ENCODE measurements around the gene PHLDB1. TPM values are rescaled to one million over a fixed set of nuclear protein-coding genes. Genes with fewer than 3 reads are reported as not detected.

Gene PHLDB1
- polyA plus RNA-seq, 1 donor (not counting 4 experiments of a cell fraction or from before 2014, with no cell fraction given): 35.0 TPM

DNA sequence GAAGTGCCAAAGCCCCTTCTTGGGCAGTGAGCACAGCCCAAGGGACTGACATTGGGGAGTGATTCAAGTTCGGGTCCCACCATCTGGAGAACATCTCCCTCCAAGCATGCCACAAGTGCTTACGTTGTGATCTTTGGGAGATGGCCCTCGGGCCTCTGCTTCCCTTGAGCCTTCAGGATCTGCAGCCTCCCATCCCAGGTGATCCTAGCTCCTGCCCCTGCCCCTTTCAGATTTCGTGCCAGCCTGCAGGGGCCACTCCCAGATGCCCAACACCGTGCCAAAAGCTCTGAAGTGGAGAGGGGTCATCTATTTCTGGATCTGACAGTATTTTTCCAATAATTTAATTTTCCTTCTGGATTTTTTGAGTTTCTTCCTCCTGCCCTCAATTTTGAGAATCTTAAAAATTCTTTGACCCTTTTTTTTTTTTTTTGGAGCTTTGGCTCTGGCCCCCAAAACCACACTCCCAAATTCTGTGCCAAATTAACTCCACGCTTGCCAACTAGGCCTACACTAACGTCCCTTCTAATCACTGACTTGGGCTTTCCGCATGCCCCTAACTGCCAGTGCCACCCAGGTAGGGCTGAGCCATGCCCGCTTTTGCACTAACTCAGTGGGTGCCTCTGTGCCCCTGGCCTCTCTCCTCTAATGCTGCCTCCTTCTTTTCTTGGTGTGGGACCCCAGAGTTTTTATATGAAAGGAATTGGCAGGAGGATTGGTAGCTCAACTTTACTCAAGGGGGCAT lies 25.3 kb downstream of the PHLDB1 start:
- no peak overlapping the region for H3K27ac ChIP-seq (ENCODE audit: control insufficient read depth, insufficient read depth, low read length)
- H3K9me1 ChIP-seq (ENCODE audit: control insufficient read depth, extremely low read depth, insufficient read depth, low read length): peaks cover 3% of the 10 kb centered on the region
- FAIRE-seq (no peak), DNase-seq (ENCODE audit: low read depth, low spot score) (no peak)
- no peaks in the 10 kb centered on the region for H3K9me3 ChIP-seq (ENCODE audit: control insufficient read depth, low read depth, low read length)
- H3K4me1 ChIP-seq (ENCODE audit: control insufficient read depth, extremely low read depth, insufficient read depth, low read length): peaks cover 36% of the 10 kb centered on the region
- TF ChIP-seq EZH2 (IDR thresholded peaks at IDR 0.05; ENCODE audit: low read length): no peak
- TF ChIP-seq, protein P1, sequence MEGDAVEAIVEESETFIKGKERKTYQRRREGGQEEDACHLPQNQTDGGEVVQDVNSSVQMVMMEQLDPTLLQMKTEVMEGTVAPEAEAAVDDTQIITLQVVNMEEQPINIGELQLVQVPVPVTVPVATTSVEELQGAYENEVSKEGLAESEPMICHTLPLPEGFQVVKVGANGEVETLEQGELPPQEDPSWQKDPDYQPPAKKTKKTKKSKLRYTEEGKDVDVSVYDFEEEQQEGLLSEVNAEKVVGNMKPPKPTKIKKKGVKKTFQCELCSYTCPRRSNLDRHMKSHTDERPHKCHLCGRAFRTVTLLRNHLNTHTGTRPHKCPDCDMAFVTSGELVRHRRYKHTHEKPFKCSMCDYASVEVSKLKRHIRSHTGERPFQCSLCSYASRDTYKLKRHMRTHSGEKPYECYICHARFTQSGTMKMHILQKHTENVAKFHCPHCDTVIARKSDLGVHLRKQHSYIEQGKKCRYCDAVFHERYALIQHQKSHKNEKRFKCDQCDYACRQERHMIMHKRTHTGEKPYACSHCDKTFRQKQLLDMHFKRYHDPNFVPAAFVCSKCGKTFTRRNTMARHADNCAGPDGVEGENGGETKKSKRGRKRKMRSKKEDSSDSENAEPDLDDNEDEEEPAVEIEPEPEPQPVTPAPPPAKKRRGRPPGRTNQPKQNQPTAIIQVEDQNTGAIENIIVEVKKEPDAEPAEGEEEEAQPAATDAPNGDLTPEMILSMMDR (optimal IDR thresholded peaks at IDR 0.05 in 1 of 3, IDR thresholded peaks at IDR 0.05 in 1 of 3, conservative IDR thresholded peaks at IDR 0.05 in 1 of 3; ENCODE audit: extremely low read depth in 1 of 3, insufficient read depth in 2 of 3, low read length in 3 of 3): no peak
- H3K4me3 ChIP-seq (ENCODE audit: control insufficient read depth in 2 of 3, extremely low read depth in 1 of 3, insufficient read depth in 2 of 3, low read depth in 1 of 3, low read length in 3 of 3): no peak overlapping the region
- no peaks in the 10 kb centered on the region for H3K79me2 ChIP-seq (ENCODE audit: control insufficient read depth, insufficient read depth, low read length)
- no peak overlapping the region for H2AFZ ChIP-seq (ENCODE audit: control insufficient read depth, low read length)
- no peak overlapping the region for H3K9ac ChIP-seq (ENCODE audit: control insufficient read depth, extremely low read depth, insufficient read depth, low read length)
- H3K27me3 ChIP-seq (ENCODE audit: control insufficient read depth, extremely low read depth, insufficient read depth, low read length): no peaks in the 10 kb centered on the region
- no peak overlapping the region for H3K4me2 ChIP-seq (ENCODE audit: control insufficient read depth, extremely low read depth, insufficient read depth, low read depth, low read length)
- peaks cover 3% of the 10 kb centered on the region for H4K20me1 ChIP-seq (ENCODE audit: control insufficient read depth, extremely low read depth, insufficient read depth, low read length)
- dilution Hi-C loops (cut with MboI; ENCODE audit: extremely low pct_ligation_motif_present, low sequenced_read_pairs): no loop called here
- peaks cover 26 to 47% of the 10 kb centered on the region in 2 experiments for H3K36me3 ChIP-seq (ENCODE audit: control insufficient read depth in 2 of 2, extremely low read depth in 1 of 2, insufficient read depth in 2 of 2, low read length in 2 of 2)

DNA sequence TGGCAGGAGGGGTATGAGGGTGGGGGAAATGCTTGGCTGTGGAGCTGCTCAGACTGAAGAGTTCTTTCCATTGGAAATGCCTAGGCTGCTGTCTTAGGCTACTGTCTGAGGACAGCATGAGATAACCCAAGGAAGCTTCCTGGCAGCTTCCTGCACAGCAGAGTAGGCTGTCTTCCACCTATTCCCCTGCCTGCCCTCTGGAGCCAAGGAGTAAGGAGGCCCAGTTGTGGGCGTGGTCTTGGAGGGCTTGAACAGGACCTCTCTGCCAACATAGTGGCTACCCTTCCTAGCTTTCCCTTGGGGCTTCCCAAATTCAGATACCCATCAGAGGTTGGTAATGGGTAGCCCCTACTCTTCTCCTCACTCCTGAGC lies 25.9 kb downstream of the PHLDB1 start:
- no peak for DNase-seq (ENCODE audit: low read depth, low spot score)
- Histone ChIP-seq H3K4me1 (ENCODE audit: control insufficient read depth, extremely low read depth, insufficient read depth, low read length) (peaks cover 36% of the 10 kb centered on the region), H4K20me1 (ENCODE audit: control insufficient read depth, extremely low read depth, insufficient read depth, low read length) (peaks cover 3% of the 10 kb centered on the region), H3K36me3 (ENCODE audit: control insufficient read depth in 2 of 2, extremely low read depth in 1 of 2, insufficient read depth in 2 of 2, low read length in 2 of 2) (peaks cover 22 to 44% of the 10 kb centered on the region in 2 experiments), H3K27me3 (ENCODE audit: control insufficient read depth, extremely low read depth, insufficient read depth, low read length) (no peaks in the 10 kb centered on the region), H3K4me2 (ENCODE audit: control insufficient read depth, extremely low read depth, insufficient read depth, low read depth, low read length) (no peak overlapping the region), H2AFZ (ENCODE audit: control insufficient read depth, low read length) (no peak overlapping the region), H3K9me3 (ENCODE audit: control insufficient read depth, low read depth, low read length) (no peaks in the 10 kb centered on the region), H3K9me1 (ENCODE audit: control insufficient read depth, extremely low read depth, insufficient read depth, low read length) (peaks cover 3% of the 10 kb centered on the region), H3K9ac (ENCODE audit: control insufficient read depth, extremely low read depth, insufficient read depth, low read length) (no peak overlapping the region), H3K4me3 (ENCODE audit: control insufficient read depth in 2 of 3, extremely low read depth in 1 of 3, insufficient read depth in 2 of 3, low read depth in 1 of 3, low read length in 3 of 3) (no peak overlapping the region), H3K79me2 (ENCODE audit: control insufficient read depth, insufficient read depth, low read length) (no peaks in the 10 kb centered on the region), H3K27ac (ENCODE audit: control insufficient read depth, insufficient read depth, low read length) (no peak overlapping the region)
- no peak for TF ChIP-seq EZH2 (IDR thresholded peaks at IDR 0.05; ENCODE audit: low read length)
- TF ChIP-seq, protein P1 (optimal IDR thresholded peaks at IDR 0.05 in 1 of 3, IDR thresholded peaks at IDR 0.05 in 1 of 3, conservative IDR thresholded peaks at IDR 0.05 in 1 of 3; ENCODE audit: extremely low read depth in 1 of 3, insufficient read depth in 2 of 3, low read length in 3 of 3): no peak
- dilution Hi-C loops (cut with MboI; ENCODE audit: extremely low pct_ligation_motif_present, low sequenced_read_pairs): no loop called here
- no peak for FAIRE-seq

All from keratinocyte (primary cell).